Kidney (tissue), 14 donors: ENCODE measurements around the gene SKOR2. TPM values are rescaled to one million over a fixed set of nuclear protein-coding genes. Genes with fewer than 3 reads are reported as not detected.

Source experiments
- DNase-seq, 5 donors: peaks; one replicate each; pipeline ENCODE4 v3.0.0-alpha.2; 2013 to 2020
- FAIRE-seq: peaks from 2 replicates; lab custom pipeline; 2012; peaks lifted over from hg19 to GRCh38; lab: Jason Lieb, UNC
- H3K27ac ChIP-seq, 2 donors: one replicate each; pipeline ENCODE4 v1.7.0; 2013; ENCODE audit warnings: low read depth in 2 of 2, low read length in 2 of 2, inconsistent platforms in 1 of 2
- H3K27me3 ChIP-seq: one replicate; pipeline ENCODE4 v1.7.1; 2013; ENCODE audit warnings: low read length, inconsistent platforms; ENCODE audit not compliant: control insufficient read depth, insufficient read depth
- H3K36me3 ChIP-seq, 3 donors: one replicate each; pipeline versions ENCODE4 v1.7.0 to v1.7.1; 2013; ENCODE audit warnings: low read length in 3 of 3, control low read depth in 1 of 3, inconsistent platforms in 1 of 3; ENCODE audit not compliant: insufficient read depth in 3 of 3, control insufficient read depth in 2 of 3
- H3K4me1 ChIP-seq, 3 donors: one replicate each; pipeline versions ENCODE4 v1.7.0 to v1.7.1; 2013; ENCODE audit warnings: low read length in 3 of 3, inconsistent platforms in 1 of 3, low read depth in 1 of 3; ENCODE audit not compliant: control insufficient read depth in 2 of 3, insufficient read depth in 2 of 3
- H3K4me3 ChIP-seq, 3 donors: one replicate each; pipeline versions ENCODE4 v1.7.0 to v1.8.1; 2013; ENCODE audit warnings: low read length in 3 of 3, control low read depth in 1 of 3, inconsistent platforms in 1 of 3
- H3K9ac ChIP-seq, 3 donors: one replicate each; pipeline versions ENCODE4 v1.7.0 to v1.7.1; 2013; ENCODE audit warnings: low read length in 3 of 3, control low read depth in 1 of 3, inconsistent platforms in 1 of 3
- H3K9me3 ChIP-seq, 3 donors: one replicate each; pipeline versions ENCODE4 v1.7.0 to v1.7.1; 2013; ENCODE audit warnings: low read length in 3 of 3, control low read depth in 1 of 3, inconsistent platforms in 1 of 3; ENCODE audit not compliant: control insufficient read depth in 2 of 3, insufficient read depth in 1 of 3
- CTCF ChIP-seq: IDR thresholded peaks from 3 replicates; pipeline ENCODE4 v1.5.1; 2012; ENCODE audit warnings: mild to moderate bottlenecking, moderate library complexity, borderline replicate concordance; ENCODE audit not compliant: insufficient read depth; ENCODE audit errors: extremely low read depth
- intact Hi-C: fragments of 100-400 bp; cut with DNase I; formaldehyde crosslinking; loops from one replicate; pipeline ENCODE4 v1.11.1; 2022
- polyA plus RNA-seq: library from polyadenylated mRNA; stranded (reverse); fragments of 350-450 nt; fragmentation: Illumina TruSeq; extraction: RNeasy Lipid Tissue Mini Kit (QIAGEN cat#74804); gene quantifications from one replicate; pipeline ENCODE4 v1.2.3, GENCODE V29; 2014; ENCODE audit warnings: low read depth, low replicate concordance; ENCODE audit not compliant: insufficient read depth
- total RNA-seq: library from RNA; stranded (reverse); fragmentation: NEBNext Ultra II Directional; extraction: Animal tissue kit (Norgen Biotek cat#: 25700); gene quantifications from one replicate; pipeline ENCODE4 v1.2.1, GENCODE V29; 2021
- donor health status: control.
- donor health status: control.
- donor health status: control.
- donor health status: control.
- donor health status: control.
- donor health status: DM: yes; HTN: yes; CAD: no.
- donor health status: Normal renal cell carcinoma (clear cell type).

Gene SKOR2
- total and polyA plus RNA-seq, 2 donors from 2014 or later, result not detected

- H3K9me3 ChIP-seq, result no peaks in the 10 kb centered on the region
- no peak for TF ChIP-seq CTCF
- DNase-seq (no peak), FAIRE-seq (no peak)
- no peak overlapping the region for H3K27ac ChIP-seq
- H3K4me1 ChIP-seq, result no peaks in the 10 kb centered on the region
- H3K36me3 ChIP-seq, result no peaks in the 10 kb centered on the region
- H3K9ac ChIP-seq, result no peak overlapping the region
- intact Hi-C loops, result no loop called here
- peaks cover 50% of the 10 kb centered on the region for H3K27me3 ChIP-seq
- H3K4me3 ChIP-seq, result no peak overlapping the region
Observed at GRCh38 chr18:47261902-47262300, 10.4 kb upstream of the SKOR2 start.

GRCh38 chr18:47260924-47261701, 9.7 kb upstream of the SKOR2 start:
- H3K9me3 ChIP-seq, result no peaks in the 10 kb centered on the region
- no peak overlapping the region for H3K9ac ChIP-seq
- DNase-seq (no peak), FAIRE-seq (no peak)
- H3K4me1 ChIP-seq, result no peaks in the 10 kb centered on the region
- intact Hi-C loops, result no loop called here
- no peak for TF ChIP-seq CTCF
- no peaks in the 10 kb centered on the region for H3K36me3 ChIP-seq
- H3K4me3 ChIP-seq, result no peak overlapping the region
- H3K27me3 ChIP-seq, result peaks cover 55% of the 10 kb centered on the region
- H3K27ac ChIP-seq, result no peak overlapping the region

- intact Hi-C loops, result no loop called here
- no peak for FAIRE-seq
Observed at GRCh38 chr18:47260120-47260923, 8.9 kb upstream of the SKOR2 start.

More at GRCh38 chr18:47260120-47260923, 8.9 kb upstream of the SKOR2 start:
- H3K27me3 ChIP-seq, result peaks cover 55% of the 10 kb centered on the region
- H3K4me1 ChIP-seq, result no peaks in the 10 kb centered on the region
- H3K4me3 ChIP-seq, result no peak overlapping the region
- no peaks in the 10 kb centered on the region for H3K9me3 ChIP-seq
- H3K9ac ChIP-seq, result no peak overlapping the region
- peak; percentile 71 to 86 (median 82) for DNase-seq
- no peak for TF ChIP-seq CTCF
- no peaks in the 10 kb centered on the region for H3K36me3 ChIP-seq
- no peak overlapping the region for H3K27ac ChIP-seq
